Breast epithelium (tissue), 3 donors: ENCODE data around the gene NLRP10.

Experiments used
- POLR2A ChIP-seq: fragments of 450-650 bp; IDR thresholded peaks from one replicate; pipeline ENCODE4 v1.6.1; 2016; ENCODE audit warnings: antibody characterized with exemption, mild to moderate bottlenecking, moderate library complexity
- POLR2AphosphoS5 ChIP-seq, 3 donors: sonication (generic); formaldehyde crosslinking; IDR thresholded peaks; one replicate each; pipeline ENCODE4 v1.6.1; 2017; ENCODE audit warnings: antibody characterized with exemption in 3 of 3
- TF ChIP-seq, protein P1 (sequence below), 3 donors: fragments of 450-650 bp; IDR thresholded peaks; one replicate each; pipeline ENCODE4 v1.5.1; 2016 to 2017; ENCODE audit warnings: antibody characterized with exemption in 3 of 3, mild to moderate bottlenecking in 3 of 3, moderate library complexity in 3 of 3

- TF ChIP-seq, protein P1, sequence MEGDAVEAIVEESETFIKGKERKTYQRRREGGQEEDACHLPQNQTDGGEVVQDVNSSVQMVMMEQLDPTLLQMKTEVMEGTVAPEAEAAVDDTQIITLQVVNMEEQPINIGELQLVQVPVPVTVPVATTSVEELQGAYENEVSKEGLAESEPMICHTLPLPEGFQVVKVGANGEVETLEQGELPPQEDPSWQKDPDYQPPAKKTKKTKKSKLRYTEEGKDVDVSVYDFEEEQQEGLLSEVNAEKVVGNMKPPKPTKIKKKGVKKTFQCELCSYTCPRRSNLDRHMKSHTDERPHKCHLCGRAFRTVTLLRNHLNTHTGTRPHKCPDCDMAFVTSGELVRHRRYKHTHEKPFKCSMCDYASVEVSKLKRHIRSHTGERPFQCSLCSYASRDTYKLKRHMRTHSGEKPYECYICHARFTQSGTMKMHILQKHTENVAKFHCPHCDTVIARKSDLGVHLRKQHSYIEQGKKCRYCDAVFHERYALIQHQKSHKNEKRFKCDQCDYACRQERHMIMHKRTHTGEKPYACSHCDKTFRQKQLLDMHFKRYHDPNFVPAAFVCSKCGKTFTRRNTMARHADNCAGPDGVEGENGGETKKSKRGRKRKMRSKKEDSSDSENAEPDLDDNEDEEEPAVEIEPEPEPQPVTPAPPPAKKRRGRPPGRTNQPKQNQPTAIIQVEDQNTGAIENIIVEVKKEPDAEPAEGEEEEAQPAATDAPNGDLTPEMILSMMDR (IDR thresholded peaks at IDR 0.05): no peak
- TF ChIP-seq POLR2AphosphoS5 (IDR thresholded peaks at IDR 0.05): no peak
- no peak for TF ChIP-seq POLR2A
Observed at GRCh38 chr11:7967826-7968225, 2.6 kb upstream of the NLRP10 start.
